Measurements from ENCODE around the gene FANCC.

DNA sequence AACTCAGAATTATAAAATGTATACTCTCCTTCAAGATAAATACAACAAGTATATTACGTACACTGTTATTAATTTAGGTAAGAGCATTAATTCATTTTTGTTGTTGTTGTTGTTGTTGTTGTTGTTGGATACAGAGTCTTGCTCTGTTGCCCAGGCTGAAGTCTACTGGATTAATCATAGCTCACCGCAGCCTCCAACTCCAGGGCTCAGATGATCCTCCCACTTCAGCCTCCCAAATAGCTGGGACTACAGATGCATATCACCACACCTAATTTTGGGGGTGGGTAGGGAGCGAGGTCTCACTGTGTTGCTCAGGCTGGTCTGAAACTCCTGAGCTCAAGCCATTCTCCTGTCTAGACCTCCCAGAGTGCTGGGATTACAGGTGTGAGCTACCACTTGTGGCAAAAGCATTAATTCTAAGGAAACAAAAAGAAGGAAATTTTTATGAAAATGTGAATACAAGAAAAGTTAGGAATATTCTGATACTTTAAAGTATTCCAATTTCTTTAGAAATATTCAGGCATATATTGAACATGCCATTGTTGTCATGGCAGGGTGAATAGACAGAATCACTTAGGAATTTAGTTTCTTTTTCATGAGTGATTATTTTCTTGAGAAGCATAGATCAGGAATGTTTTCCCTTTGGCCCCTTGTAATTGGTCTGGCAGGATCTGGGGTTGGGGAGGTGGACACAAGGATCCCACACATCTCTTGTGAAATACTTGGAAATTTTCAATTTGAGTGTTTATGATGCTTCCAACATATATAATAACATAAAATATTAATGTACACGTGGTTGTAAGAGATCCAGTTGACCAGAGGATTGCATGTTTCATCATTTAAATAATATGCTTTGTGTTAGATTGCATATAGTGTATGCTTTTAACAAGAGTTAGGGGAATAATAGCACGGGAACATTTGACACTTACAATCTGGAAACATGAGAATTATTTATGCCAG lies 263.6 kb downstream of the FANCC start:
- no peak for TF ChIP-seq YY1 (IDR thresholded peaks at IDR 0.05; ENCODE audit: low read depth)
- TF ChIP-seq, protein P1, sequence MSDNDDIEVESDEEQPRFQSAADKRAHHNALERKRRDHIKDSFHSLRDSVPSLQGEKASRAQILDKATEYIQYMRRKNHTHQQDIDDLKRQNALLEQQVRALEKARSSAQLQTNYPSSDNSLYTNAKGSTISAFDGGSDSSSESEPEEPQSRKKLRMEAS (IDR thresholded peaks at IDR 0.05) = no peak
- TF ChIP-seq, protein P2, sequence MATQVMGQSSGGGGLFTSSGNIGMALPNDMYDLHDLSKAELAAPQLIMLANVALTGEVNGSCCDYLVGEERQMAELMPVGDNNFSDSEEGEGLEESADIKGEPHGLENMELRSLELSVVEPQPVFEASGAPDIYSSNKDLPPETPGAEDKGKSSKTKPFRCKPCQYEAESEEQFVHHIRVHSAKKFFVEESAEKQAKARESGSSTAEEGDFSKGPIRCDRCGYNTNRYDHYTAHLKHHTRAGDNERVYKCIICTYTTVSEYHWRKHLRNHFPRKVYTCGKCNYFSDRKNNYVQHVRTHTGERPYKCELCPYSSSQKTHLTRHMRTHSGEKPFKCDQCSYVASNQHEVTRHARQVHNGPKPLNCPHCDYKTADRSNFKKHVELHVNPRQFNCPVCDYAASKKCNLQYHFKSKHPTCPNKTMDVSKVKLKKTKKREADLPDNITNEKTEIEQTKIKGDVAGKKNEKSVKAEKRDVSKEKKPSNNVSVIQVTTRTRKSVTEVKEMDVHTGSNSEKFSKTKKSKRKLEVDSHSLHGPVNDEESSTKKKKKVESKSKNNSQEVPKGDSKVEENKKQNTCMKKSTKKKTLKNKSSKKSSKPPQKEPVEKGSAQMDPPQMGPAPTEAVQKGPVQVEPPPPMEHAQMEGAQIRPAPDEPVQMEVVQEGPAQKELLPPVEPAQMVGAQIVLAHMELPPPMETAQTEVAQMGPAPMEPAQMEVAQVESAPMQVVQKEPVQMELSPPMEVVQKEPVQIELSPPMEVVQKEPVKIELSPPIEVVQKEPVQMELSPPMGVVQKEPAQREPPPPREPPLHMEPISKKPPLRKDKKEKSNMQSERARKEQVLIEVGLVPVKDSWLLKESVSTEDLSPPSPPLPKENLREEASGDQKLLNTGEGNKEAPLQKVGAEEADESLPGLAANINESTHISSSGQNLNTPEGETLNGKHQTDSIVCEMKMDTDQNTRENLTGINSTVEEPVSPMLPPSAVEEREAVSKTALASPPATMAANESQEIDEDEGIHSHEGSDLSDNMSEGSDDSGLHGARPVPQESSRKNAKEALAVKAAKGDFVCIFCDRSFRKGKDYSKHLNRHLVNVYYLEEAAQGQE (IDR thresholded peaks at IDR 0.05; ENCODE audit: low read depth) = no peak
- no peak for TF ChIP-seq EGR1 (IDR thresholded peaks at IDR 0.05)
- no peak for TF ChIP-seq EP300 (IDR thresholded peaks at IDR 0.05; ENCODE audit: borderline replicate concordance)
- TF ChIP-seq TAF1 (IDR thresholded peaks at IDR 0.05; ENCODE audit: low read depth) = no peak
- no peak for TF ChIP-seq RAD21 (IDR thresholded peaks at IDR 0.05; ENCODE audit: low read depth)
- TF ChIP-seq TEAD4 (IDR thresholded peaks at IDR 0.05) = no peak
- TF ChIP-seq CREB1 (IDR thresholded peaks at IDR 0.05; ENCODE audit: low read depth) = no peak
- no peak for TF ChIP-seq FOXM1 (IDR thresholded peaks at IDR 0.05; ENCODE audit: borderline replicate concordance, low read depth)
- no peak for TF ChIP-seq NFIC (IDR thresholded peaks at IDR 0.05)
- no peak for TF ChIP-seq ZBTB7A (IDR thresholded peaks at IDR 0.05; ENCODE audit: low read depth)
- TF ChIP-seq CEBPB (IDR thresholded peaks at IDR 0.05) = no peak

Data from Ishikawa (cell line).